GM12878 (cell line): ENCODE data around the gene TLK2. TPM values are rescaled to one million over a fixed set of nuclear protein-coding genes. Genes with fewer than 3 reads are reported as not detected.

Source experiments
- BACH1 ChIP-seq: fragments of 450-650 bp; IDR thresholded peaks from 2 replicates; pipeline ENCODE4 v1.6.1; 2017; ENCODE audit warnings: mild to moderate bottlenecking, borderline replicate concordance
- CBX5 ChIP-seq: sonication (generic); IDR thresholded peaks from 2 replicates; pipeline ENCODE4 v1.6.1; 2016; ENCODE audit warnings: low read depth, moderate library complexity, mild to moderate bottlenecking, inconsistent platforms
- CHD1 ChIP-seq: IDR thresholded peaks from 2 replicates; pipeline ENCODE4 v1.6.1; 2012; ENCODE audit warnings: low read depth, low read length, improper control_type of control experiment
- EP300 ChIP-seq, 2 experiments: fragments of 150-350 bp in 1 of 2; IDR thresholded peaks; 2 replicates each; pipeline ENCODE4 v1.6.1; 2011 to 2012; ENCODE audit warnings: low read depth in 2 of 2, low read length in 2 of 2, borderline replicate concordance in 1 of 2, improper control_type of control experiment in 1 of 2, inconsistent platforms in 1 of 2; ENCODE audit not compliant: control insufficient read depth in 1 of 2
- MTA3 ChIP-seq: IDR thresholded peaks from 2 replicates; pipeline ENCODE4 v1.6.1; 2012; ENCODE audit warnings: low read length, inconsistent platforms, borderline replicate concordance
- NR2C2 ChIP-seq: IDR thresholded peaks from 2 replicates; pipeline ENCODE4 v1.6.1; 2011; ENCODE audit warnings: borderline replicate concordance, low read depth; ENCODE audit not compliant: control insufficient read depth, insufficient read length
- POU2F2 ChIP-seq: IDR thresholded peaks from 3 replicates; pipeline ENCODE4 v1.6.1; 2011; ENCODE audit warnings: low read depth, mild to moderate bottlenecking, low read length, borderline replicate concordance
- RELA ChIP-seq: fragments of 450-650 bp; IDR thresholded peaks from 2 replicates; pipeline ENCODE4 v1.8.0; 2014; ENCODE audit warnings: borderline replicate concordance; ENCODE audit not compliant: partially characterized antibody
- SPI1 ChIP-seq: IDR thresholded peaks from 2 replicates; pipeline ENCODE4 v1.6.1; 2011; ENCODE audit warnings: low read depth, mild to moderate bottlenecking, low read length, moderate library complexity, borderline replicate concordance; ENCODE audit not compliant: insufficient read depth
- SRF ChIP-seq, 2 experiments: IDR thresholded peaks; 2 replicates each; pipeline ENCODE4 v1.6.1; 2011; ENCODE audit warnings: low read depth in 2 of 2, low read length in 2 of 2, mild to moderate bottlenecking in 1 of 2, moderate library complexity in 1 of 2
- TCF7 ChIP-seq: IDR thresholded peaks from 2 replicates; pipeline ENCODE4 v1.6.1; 2014; ENCODE audit warnings: antibody characterized with exemption, borderline replicate concordance
- polyA plus RNA-seq, 11 experiments: library from polyadenylated mRNA; depleted of rRNA in 4 of 11; unstranded in 6 of 11; stranded (reverse) in 5 of 11; fragments of >200 nt; fragmentation: Nextera tagmentation in 4 of 11; fragmentation: Illumina TruSeq in 1 of 11; extraction: Ambion mirVana in 4 of 11; extraction: Trizol in 1 of 11; gene quantifications; 1 replicate in 1 of 11; 2 replicates in 10 of 11; pipeline versions ENCODE4 v1.2.1 to v1.2.3, GENCODE V29; 2011 to 2016; ENCODE audit warnings: inconsistent platforms in 2 of 11, missing spikeins in 2 of 11, low read depth in 1 of 11
- total RNA-seq, 4 experiments: library from RNA; depleted of rRNA in 3 of 4; stranded (reverse); fragments of >200 nt in 3 of 4; fragmentation: Illumina TruSeq in 1 of 4; extraction: Trizol in 1 of 4; gene quantifications; 2 replicates each; pipeline versions ENCODE4 v1.2.1 to v1.2.3, GENCODE V29; 2013 to 2021
- TF ChIP-seq, protein P1 (sequence below): fragments of 450-650 bp; IDR thresholded peaks from 2 replicates; pipeline ENCODE4 v1.6.1; 2016; ENCODE audit warnings: mild to moderate bottlenecking, moderate library complexity, borderline replicate concordance
- TF ChIP-seq, protein P2 (sequence below): fragments of 450-650 bp; IDR thresholded peaks from 2 replicates; pipeline ENCODE4 v1.6.1; 2017; ENCODE audit warnings: borderline replicate concordance
- TF ChIP-seq, protein P3 (sequence below): IDR thresholded peaks from 2 replicates; pipeline ENCODE4 v1.6.1; 2012; ENCODE audit warnings: mild to moderate bottlenecking, low read depth, low read length
- TF ChIP-seq, protein P4 (sequence below): fragments of 450-650 bp; IDR thresholded peaks from 2 replicates; pipeline ENCODE4 v1.6.1; 2017; ENCODE audit warnings: low read depth, mild to moderate bottlenecking, moderate library complexity
- TF ChIP-seq, protein P5 (sequence below): IDR thresholded peaks from 2 replicates; pipeline ENCODE4 v1.6.1; 2011; ENCODE audit warnings: low read depth, mild to moderate bottlenecking, low read length, moderate library complexity, borderline replicate concordance; ENCODE audit errors: extremely low read depth

Gene TLK2
- total and polyA plus RNA-seq, 10 of the 15 experiments (the other 5 are each of a cell fraction or from before 2014, with no cell fraction given), result 12.1 to 51.2 (median 27.5) TPM

DNA sequence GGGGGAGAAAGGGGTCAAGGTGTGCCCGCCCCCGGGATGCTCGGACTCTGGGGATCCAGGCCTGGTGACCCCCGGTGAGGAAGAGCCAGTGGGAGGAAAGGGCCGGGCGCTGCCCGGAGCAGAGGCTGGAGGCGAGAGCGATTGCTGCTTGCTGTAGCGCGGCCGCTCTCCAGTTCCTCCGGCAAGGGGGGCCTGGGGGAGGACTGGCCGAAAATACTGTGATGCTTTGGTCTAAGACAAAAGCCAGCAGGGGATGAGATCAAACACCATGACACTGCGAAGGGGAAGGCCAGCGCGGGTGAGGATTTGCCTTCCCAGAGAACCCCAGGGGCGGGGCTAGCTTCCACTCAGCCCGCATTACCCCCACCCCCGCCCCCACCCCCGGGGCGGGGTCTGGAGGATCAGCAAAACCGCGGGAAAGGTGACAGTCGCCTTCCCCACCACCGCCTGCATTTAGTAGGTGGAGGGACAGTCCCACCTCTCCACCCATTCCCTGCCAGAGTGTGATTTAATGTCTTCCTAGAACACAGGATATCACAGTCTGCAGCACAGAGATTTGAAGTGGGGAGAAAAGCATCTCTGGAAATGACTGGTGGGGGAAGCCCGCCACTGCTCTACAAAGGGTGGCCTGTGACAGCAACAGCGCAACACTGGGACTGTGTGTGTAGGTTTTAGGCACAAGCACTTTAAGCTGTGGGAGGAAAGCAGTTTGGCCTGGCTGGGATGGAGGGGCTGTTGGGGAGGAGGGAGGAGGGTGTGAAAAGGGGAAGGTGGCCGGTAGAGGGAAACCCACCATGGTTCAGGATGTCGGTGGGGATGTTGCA is 174.6 kb downstream of the TLK2 start (continued):
- TF ChIP-seq, protein P1, sequence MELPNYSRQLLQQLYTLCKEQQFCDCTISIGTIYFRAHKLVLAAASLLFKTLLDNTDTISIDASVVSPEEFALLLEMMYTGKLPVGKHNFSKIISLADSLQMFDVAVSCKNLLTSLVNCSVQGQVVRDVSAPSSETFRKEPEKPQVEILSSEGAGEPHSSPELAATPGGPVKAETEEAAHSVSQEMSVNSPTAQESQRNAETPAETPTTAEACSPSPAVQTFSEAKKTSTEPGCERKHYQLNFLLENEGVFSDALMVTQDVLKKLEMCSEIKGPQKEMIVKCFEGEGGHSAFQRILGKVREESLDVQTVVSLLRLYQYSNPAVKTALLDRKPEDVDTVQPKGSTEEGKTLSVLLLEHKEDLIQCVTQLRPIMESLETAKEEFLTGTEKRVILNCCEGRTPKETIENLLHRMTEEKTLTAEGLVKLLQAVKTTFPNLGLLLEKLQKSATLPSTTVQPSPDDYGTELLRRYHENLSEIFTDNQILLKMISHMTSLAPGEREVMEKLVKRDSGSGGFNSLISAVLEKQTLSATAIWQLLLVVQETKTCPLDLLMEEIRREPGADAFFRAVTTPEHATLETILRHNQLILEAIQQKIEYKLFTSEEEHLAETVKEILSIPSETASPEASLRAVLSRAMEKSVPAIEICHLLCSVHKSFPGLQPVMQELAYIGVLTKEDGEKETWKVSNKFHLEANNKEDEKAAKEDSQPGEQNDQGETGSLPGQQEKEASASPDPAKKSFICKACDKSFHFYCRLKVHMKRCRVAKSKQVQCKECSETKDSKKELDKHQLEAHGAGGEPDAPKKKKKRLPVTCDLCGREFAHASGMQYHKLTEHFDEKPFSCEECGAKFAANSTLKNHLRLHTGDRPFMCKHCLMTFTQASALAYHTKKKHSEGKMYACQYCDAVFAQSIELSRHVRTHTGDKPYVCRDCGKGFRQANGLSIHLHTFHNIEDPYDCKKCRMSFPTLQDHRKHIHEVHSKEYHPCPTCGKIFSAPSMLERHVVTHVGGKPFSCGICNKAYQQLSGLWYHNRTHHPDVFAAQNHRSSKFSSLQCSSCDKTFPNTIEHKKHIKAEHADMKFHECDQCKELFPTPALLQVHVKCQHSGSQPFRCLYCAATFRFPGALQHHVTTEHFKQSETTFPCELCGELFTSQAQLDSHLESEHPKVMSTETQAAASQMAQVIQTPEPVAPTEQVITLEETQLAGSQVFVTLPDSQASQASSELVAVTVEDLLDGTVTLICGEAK, result no peak
- TF ChIP-seq POU2F2, result peak; percentile 54; the same call in 1 of the 3 replicates
- no peak for TF ChIP-seq SPI1
- TF ChIP-seq, protein P2, sequence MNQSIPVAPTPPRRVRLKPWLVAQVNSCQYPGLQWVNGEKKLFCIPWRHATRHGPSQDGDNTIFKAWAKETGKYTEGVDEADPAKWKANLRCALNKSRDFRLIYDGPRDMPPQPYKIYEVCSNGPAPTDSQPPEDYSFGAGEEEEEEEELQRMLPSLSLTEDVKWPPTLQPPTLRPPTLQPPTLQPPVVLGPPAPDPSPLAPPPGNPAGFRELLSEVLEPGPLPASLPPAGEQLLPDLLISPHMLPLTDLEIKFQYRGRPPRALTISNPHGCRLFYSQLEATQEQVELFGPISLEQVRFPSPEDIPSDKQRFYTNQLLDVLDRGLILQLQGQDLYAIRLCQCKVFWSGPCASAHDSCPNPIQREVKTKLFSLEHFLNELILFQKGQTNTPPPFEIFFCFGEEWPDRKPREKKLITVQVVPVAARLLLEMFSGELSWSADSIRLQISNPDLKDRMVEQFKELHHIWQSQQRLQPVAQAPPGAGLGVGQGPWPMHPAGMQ, result no peak
- TF ChIP-seq EP300 (IDR thresholded peaks at IDR 0.05; ENCODE audit: borderline replicate concordance in 1 of 2, control insufficient read depth in 1 of 2, low read depth in 2 of 2, low read length in 2 of 2), result peak in 1 of 2 experiments; percentile 75; a peak in 2 of 4 replicates
- TF ChIP-seq, protein P3, sequence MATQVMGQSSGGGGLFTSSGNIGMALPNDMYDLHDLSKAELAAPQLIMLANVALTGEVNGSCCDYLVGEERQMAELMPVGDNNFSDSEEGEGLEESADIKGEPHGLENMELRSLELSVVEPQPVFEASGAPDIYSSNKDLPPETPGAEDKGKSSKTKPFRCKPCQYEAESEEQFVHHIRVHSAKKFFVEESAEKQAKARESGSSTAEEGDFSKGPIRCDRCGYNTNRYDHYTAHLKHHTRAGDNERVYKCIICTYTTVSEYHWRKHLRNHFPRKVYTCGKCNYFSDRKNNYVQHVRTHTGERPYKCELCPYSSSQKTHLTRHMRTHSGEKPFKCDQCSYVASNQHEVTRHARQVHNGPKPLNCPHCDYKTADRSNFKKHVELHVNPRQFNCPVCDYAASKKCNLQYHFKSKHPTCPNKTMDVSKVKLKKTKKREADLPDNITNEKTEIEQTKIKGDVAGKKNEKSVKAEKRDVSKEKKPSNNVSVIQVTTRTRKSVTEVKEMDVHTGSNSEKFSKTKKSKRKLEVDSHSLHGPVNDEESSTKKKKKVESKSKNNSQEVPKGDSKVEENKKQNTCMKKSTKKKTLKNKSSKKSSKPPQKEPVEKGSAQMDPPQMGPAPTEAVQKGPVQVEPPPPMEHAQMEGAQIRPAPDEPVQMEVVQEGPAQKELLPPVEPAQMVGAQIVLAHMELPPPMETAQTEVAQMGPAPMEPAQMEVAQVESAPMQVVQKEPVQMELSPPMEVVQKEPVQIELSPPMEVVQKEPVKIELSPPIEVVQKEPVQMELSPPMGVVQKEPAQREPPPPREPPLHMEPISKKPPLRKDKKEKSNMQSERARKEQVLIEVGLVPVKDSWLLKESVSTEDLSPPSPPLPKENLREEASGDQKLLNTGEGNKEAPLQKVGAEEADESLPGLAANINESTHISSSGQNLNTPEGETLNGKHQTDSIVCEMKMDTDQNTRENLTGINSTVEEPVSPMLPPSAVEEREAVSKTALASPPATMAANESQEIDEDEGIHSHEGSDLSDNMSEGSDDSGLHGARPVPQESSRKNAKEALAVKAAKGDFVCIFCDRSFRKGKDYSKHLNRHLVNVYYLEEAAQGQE, result no peak
- TF ChIP-seq, protein P4, sequence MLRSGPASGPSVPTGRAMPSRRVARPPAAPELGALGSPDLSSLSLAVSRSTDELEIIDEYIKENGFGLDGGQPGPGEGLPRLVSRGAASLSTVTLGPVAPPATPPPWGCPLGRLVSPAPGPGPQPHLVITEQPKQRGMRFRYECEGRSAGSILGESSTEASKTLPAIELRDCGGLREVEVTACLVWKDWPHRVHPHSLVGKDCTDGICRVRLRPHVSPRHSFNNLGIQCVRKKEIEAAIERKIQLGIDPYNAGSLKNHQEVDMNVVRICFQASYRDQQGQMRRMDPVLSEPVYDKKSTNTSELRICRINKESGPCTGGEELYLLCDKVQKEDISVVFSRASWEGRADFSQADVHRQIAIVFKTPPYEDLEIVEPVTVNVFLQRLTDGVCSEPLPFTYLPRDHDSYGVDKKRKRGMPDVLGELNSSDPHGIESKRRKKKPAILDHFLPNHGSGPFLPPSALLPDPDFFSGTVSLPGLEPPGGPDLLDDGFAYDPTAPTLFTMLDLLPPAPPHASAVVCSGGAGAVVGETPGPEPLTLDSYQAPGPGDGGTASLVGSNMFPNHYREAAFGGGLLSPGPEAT, result peak; percentile 71
- peak; percentile 26; the same call in 1 of the 2 replicates for TF ChIP-seq BACH1
- no peak for TF ChIP-seq CHD1
- TF ChIP-seq NR2C2, result no peak
- TF ChIP-seq, protein P5, sequence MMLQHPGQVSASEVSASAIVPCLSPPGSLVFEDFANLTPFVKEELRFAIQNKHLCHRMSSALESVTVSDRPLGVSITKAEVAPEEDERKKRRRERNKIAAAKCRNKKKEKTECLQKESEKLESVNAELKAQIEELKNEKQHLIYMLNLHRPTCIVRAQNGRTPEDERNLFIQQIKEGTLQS, result no peak
- TF ChIP-seq TCF7, result peak; percentile 98
- peak; percentile 95 for TF ChIP-seq RELA
- 0 out of 2 replicates have a peak, but pooled peaks have one; percentile 44 for TF ChIP-seq CBX5
- peak; percentile 65; the same call in 1 of the 2 replicates for TF ChIP-seq MTA3
- TF ChIP-seq SRF (IDR thresholded peaks at IDR 0.05; ENCODE audit: low read depth in 2 of 2, low read length in 2 of 2), result no peak
